Epithelial cell of esophagus (primary cell): ENCODE measurements around the gene WDR64.

Experiments
- DNase-seq: peaks from one replicate; pipeline ENCODE4 v3.0.0; 2010; ENCODE audit warnings: low read depth
- H3K4me3 ChIP-seq: 2 replicates; pipeline ENCODE4 v1.5.1; 2011; ENCODE audit warnings: mild to moderate bottlenecking, low read length, control low read depth
- TF ChIP-seq, protein P1 (sequence below): IDR thresholded peaks from 2 replicates; pipeline ENCODE4 v1.5.1; 2011; ENCODE audit warnings: low read depth, mild to moderate bottlenecking, low read length, control low read depth, inconsistent platforms; ENCODE audit not compliant: insufficient read depth; ENCODE audit errors: missing control alignments

The WDR64 gene

DNA sequence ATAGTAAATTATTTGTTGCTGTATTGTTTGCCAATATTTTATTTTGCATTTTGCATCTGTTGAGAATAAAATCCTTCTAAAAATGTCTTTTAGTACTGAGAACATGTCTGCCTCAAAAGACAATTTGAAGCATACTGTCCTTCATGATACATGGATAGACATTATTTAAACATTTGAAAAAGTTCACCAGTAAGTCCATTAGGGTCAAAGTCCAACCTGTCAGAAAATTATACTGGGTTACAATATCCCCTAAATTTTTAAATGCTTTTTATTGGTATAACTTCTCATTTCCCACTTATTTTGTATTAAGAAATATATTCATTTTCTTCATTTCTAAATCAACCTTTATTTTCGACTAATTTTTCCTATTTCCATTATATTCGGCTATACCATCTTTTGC is 21.2 kb upstream of the WDR64 start:
- no peak for DNase-seq
- TF ChIP-seq, protein P1, sequence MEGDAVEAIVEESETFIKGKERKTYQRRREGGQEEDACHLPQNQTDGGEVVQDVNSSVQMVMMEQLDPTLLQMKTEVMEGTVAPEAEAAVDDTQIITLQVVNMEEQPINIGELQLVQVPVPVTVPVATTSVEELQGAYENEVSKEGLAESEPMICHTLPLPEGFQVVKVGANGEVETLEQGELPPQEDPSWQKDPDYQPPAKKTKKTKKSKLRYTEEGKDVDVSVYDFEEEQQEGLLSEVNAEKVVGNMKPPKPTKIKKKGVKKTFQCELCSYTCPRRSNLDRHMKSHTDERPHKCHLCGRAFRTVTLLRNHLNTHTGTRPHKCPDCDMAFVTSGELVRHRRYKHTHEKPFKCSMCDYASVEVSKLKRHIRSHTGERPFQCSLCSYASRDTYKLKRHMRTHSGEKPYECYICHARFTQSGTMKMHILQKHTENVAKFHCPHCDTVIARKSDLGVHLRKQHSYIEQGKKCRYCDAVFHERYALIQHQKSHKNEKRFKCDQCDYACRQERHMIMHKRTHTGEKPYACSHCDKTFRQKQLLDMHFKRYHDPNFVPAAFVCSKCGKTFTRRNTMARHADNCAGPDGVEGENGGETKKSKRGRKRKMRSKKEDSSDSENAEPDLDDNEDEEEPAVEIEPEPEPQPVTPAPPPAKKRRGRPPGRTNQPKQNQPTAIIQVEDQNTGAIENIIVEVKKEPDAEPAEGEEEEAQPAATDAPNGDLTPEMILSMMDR, result no peak
- no peak overlapping the region for H3K4me3 ChIP-seq

DNA sequence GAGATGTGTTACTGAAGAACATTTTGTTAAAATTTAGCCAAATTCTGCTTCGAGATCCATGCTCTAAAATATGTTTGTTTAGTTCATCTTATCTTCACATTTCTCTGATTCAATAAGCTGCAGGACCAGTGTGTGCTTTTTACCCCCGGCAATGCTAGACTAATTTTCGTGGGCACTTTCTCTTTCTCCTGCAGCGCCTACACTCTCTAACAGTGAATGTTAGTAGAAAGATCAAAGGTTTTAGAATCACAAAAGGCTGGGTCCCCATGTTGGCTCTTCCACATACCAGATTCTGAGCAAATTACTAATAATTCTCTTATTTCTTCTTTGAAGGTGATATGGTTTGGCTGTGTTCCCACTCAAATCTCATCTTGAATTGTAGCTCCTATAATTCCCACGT is 20.4 kb upstream of the WDR64 start:
- DNase-seq, result no peak
- TF ChIP-seq, protein P1, result no peak
- H3K4me3 ChIP-seq, result no peak overlapping the region

DNA sequence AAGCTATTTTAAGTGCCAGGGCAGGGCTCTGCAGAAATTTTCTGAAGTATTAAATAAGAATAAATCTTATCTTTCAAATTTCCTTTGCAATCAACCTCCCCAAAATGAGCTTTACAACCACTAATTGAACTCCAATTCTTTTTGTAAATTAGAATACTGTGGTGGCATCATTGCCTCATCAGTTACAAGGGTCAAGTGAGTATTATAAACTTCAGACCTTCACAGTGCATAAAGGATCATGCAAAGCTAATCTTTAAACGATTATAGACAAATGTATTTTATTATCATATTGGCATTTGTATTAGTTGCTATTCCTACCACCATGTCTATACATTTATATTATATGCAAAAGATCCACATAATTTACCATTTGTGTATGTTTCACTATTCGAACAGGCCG is 19.1 kb upstream of the WDR64 start:
- H3K4me3 ChIP-seq, result no peak overlapping the region
- TF ChIP-seq, protein P1, result no peak
- no peak for DNase-seq

DNA sequence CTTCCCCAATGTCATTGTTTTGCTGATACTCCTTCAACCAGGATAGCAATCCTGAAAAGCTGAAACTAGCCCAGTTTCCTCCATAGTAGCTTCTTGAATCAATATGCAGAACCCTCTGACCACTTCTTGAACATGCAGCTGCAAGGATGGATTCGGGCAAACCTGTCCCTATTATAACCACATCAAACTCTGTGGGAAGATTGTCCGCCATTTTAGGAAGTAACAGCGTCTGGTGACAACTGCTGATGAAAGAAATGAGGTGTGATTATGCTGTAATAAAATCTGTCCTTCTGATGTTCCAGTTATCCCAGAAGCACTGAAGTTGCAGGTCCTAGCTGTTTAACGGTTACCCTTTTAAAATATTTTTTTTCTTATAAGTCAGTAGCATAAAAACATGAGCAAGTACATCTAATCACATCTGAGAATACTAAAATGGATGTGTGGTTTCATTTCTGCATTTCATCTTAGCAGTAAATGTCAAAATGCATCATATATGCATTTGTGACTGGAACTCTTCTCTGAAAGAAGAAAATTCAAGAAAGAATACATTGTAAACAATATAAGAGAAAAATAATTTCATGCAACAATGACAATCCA is 16.4 kb upstream of the WDR64 start:
- no peak for DNase-seq
- TF ChIP-seq, protein P1, result no peak
- H3K4me3 ChIP-seq, result no peak overlapping the region

DNA sequence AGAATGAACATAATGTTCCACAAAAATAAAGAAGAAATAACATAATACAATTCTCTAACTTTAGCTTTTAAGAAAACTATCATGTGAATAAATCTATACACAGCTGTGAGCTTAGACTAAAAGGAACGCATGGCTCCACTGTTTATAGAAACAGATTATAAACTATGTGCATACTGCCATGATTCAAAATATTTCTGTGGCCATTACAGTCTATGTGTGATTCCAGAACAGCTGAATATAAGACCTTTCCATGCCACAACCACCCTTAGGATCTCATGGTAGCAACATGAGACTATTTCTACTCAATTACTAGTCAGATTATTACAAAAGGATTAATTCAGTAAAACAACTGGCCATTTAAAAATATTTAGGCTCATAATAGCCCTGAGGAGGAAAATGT is 15.8 kb upstream of the WDR64 start:
- DNase-seq, result no peak
- TF ChIP-seq, protein P1, result no peak
- H3K4me3 ChIP-seq, result no peak overlapping the region

DNA sequence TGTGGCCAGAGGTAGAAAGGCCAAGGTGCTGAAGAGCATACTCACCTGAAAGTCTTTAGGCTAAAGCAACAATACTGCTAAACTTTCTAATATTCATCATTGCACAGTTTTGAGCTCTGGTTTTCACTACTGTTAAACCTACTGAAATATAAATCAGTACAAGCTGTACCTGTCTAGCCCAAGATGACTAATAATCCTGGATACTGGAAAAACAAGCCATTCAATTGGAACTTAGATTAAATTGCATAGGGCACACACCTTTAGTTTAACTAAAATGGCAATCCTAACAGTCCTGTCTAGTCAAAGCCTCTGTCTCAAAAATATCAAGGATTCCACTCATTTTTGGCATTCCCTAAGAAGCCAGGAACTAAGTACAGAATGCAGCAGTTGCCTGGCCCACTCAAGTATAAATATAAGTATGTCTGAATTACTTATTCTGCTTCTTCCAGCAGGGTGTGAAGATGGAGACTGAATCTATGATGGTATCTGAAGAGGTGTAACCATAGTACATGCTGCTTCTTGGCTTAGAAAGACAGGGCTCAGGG is 15.0 kb upstream of the WDR64 start:
- H3K4me3 ChIP-seq, result no peak overlapping the region
- TF ChIP-seq, protein P1, result no peak
- DNase-seq, result peak; percentile 64

DNA sequence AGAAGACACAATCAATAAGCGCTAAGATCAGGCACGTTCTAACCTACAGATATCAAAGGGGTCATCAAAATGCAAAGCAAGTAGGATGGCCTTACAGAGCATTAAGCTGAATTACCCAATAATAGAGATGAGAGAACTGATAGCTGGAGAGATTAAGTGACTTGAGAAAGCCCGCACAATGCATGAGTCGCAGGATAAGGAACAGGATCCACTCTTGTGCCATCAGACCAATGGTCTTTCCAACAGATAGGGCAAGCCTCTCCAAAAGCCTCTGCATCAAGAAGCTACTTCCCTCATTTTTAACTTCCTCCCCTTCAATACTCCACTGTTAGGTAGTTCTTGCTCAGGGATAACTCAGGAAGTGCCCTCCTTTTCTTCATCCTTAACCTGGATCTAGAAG is 14.5 kb upstream of the WDR64 start:
- peak; percentile 48 for DNase-seq
- H3K4me3 ChIP-seq, result peak overlapping the region; percentile 93

More for the DNA sequence above, 14.5 kb upstream of the WDR64 start:
- TF ChIP-seq, protein P1, result no peak
